Urothelium cell line (cell line): ENCODE data around the gene NCAM2.
"Not testable (repeated sequence)": the region's sequence is repeated elsewhere in the genome, so short reads cannot be mapped to it uniquely, and the experiment has no call there.

Source experiments
- DNase-seq: peaks from one replicate; pipeline ENCODE4 v3.0.0; 2011; ENCODE audit warnings: low spot score, mixed read lengths
- FAIRE-seq: peaks from 2 replicates; lab custom pipeline; 2011; peaks lifted over from hg19 to GRCh38; lab: Jason Lieb, UNC

NCAM2 gene

GRCh38 chr21:21290751-21291150 is 292.5 kb downstream of the NCAM2 start:
- no peak for FAIRE-seq

GRCh38 chr21:21291883-21292569 is 293.8 kb downstream of the NCAM2 start:
- FAIRE-seq = no peak
- no peak for DNase-seq

More at GRCh38 chr21:21290751-21291150, 292.5 kb downstream of the NCAM2 start:
- DNase-seq = no peak

- FAIRE-seq (no peak), DNase-seq (no peak)
These were observed 297.1 kb downstream of the NCAM2 start for GRCh38 chr21:21295303-21295702.

GRCh38 chr21:21297211-21297610 is 299.0 kb downstream of the NCAM2 start:
- FAIRE-seq = no peak
- DNase-seq = no peak

- FAIRE-seq = no peak
- no peak for DNase-seq
These were observed 302.8 kb downstream of the NCAM2 start for GRCh38 chr21:21301013-21301412.

GRCh38 chr21:21309510-21309909 is 311.3 kb downstream of the NCAM2 start:
- FAIRE-seq = no peak
- DNase-seq = no peak

GRCh38 chr21:21324297-21324696 is 326.1 kb downstream of the NCAM2 start:
- DNase-seq = no peak
- no peak for FAIRE-seq

- DNase-seq = no peak
- FAIRE-seq = no peak
These were observed 334.3 kb downstream of the NCAM2 start for GRCh38 chr21:21332492-21332891.

GRCh38 chr21:21341041-21341440 is 342.8 kb downstream of the NCAM2 start:
- DNase-seq (no peak), FAIRE-seq (no peak)

GRCh38 chr21:21345296-21345695 is 347.1 kb downstream of the NCAM2 start:
- FAIRE-seq (no peak), DNase-seq (no peak)

GRCh38 chr21:21345872-21346271 is 347.7 kb downstream of the NCAM2 start:
- no peak for FAIRE-seq

GRCh38 chr21:21366277-21366676 is 368.1 kb downstream of the NCAM2 start:
- FAIRE-seq (no peak), DNase-seq (no peak)

More at GRCh38 chr21:21345872-21346271, 347.7 kb downstream of the NCAM2 start:
- no peak for DNase-seq

- DNase-seq = no peak
- no peak for FAIRE-seq
These were observed 369.4 kb downstream of the NCAM2 start for GRCh38 chr21:21367583-21367982.

GRCh38 chr21:21373969-21374368 is 375.8 kb downstream of the NCAM2 start:
- FAIRE-seq = no peak
- DNase-seq = no peak

- DNase-seq (no peak), FAIRE-seq (no peak)
These were observed 384.9 kb downstream of the NCAM2 start for GRCh38 chr21:21383126-21383525.

- FAIRE-seq = no peak
- DNase-seq = no peak
These were observed 386.8 kb downstream of the NCAM2 start for GRCh38 chr21:21384977-21385376.

- FAIRE-seq = no peak
- DNase-seq = no peak
These were observed 387.2 kb downstream of the NCAM2 start for GRCh38 chr21:21385404-21385803.

GRCh38 chr21:21387916-21388315 is 389.7 kb downstream of the NCAM2 start:
- FAIRE-seq = no peak
- DNase-seq = no peak

GRCh38 chr21:21394064-21394463 is 395.9 kb downstream of the NCAM2 start:
- no peak for DNase-seq
- no peak for FAIRE-seq

GRCh38 chr21:21396424-21396823 is 398.2 kb downstream of the NCAM2 start:
- DNase-seq = no peak
- FAIRE-seq = no peak

- DNase-seq = no peak
These were observed 399.3 kb downstream of the NCAM2 start for GRCh38 chr21:21397464-21397863.

GRCh38 chr21:21401444-21401843 is 403.2 kb downstream of the NCAM2 start:
- FAIRE-seq (no peak), DNase-seq (no peak)

More at GRCh38 chr21:21397464-21397863, 399.3 kb downstream of the NCAM2 start:
- FAIRE-seq = no peak

- not testable (repeated sequence) for FAIRE-seq, DNase-seq
These were observed 404.0 kb downstream of the NCAM2 start for GRCh38 chr21:21402187-21402586.
